Fibroblast of skin of right biceps (primary cell): Measurements from ENCODE around the gene C1QTNF5.

Experiments used
- DNase-seq: peaks from one replicate; pipeline ENCODE4 v3.0.0-alpha.2; 2013

The C1QTNF5 gene

GRCh38 chr11:119336744-119337469 lies 3.8 kb downstream of the C1QTNF5 start:
- no peak for DNase-seq

GRCh38 chr11:119335655-119336543 lies 4.8 kb downstream of the C1QTNF5 start:
- no peak for DNase-seq

- no peak for DNase-seq
These were observed 5.5 kb downstream of the C1QTNF5 start for GRCh38 chr11:119335091-119335654.

- DNase-seq = peak; percentile 99
These were observed 6.3 kb downstream of the C1QTNF5 start, which contains the start of gene RNF26 for GRCh38 chr11:119334174-119334930. TSS of gene RNF26 (plus strand) at chr11:119334527. CDS start at chr11:119335123, 596 bp downstream.

GRCh38 chr11:119332111-119332765 lies 8.4 kb downstream of the C1QTNF5 start:
- no peak for DNase-seq

GRCh38 chr11:119330237-119330636 lies 10.4 kb downstream of the C1QTNF5 start:
- DNase-seq = no peak

- no peak for DNase-seq
These were observed 11.4 kb downstream of the C1QTNF5 start for GRCh38 chr11:119329320-119329719.

GRCh38 chr11:119324189-119324588 lies 16.5 kb downstream of the C1QTNF5 start:
- DNase-seq = no peak

- DNase-seq = peak; percentile 71
These were observed 17.1 kb downstream of the C1QTNF5 start for GRCh38 chr11:119323532-119324033.

GRCh38 chr11:119322921-119323531 lies 17.7 kb downstream of the C1QTNF5 start:
- no peak for DNase-seq

- no peak for DNase-seq
These were observed 18.3 kb downstream of the C1QTNF5 start for GRCh38 chr11:119322360-119322739.

- peak; percentile 84 for DNase-seq
These were observed 19.7 kb downstream of the C1QTNF5 start for GRCh38 chr11:119320776-119321524.

- DNase-seq = peak; percentile 75
These were observed 20.4 kb downstream of the C1QTNF5 start for GRCh38 chr11:119320240-119320775.

GRCh38 chr11:119319700-119320239 lies 20.9 kb downstream of the C1QTNF5 start:
- DNase-seq = no peak

GRCh38 chr11:119319136-119319699 lies 21.5 kb downstream of the C1QTNF5 start:
- no peak for DNase-seq

GRCh38 chr11:119318240-119319135 lies 22.2 kb downstream of the C1QTNF5 start:
- peak; percentile 80 for DNase-seq

GRCh38 chr11:119317592-119318239 lies 23.0 kb downstream of the C1QTNF5 start:
- DNase-seq = no peak
